Activated naive CD8-positive, alpha-beta T cell treated with anti-CD3 and anti-CD28 coated beads, Interleukin-2, amount 10 ng/mL, durations not matched to agents 7 days and 5 days (primary cell): ENCODE measurements around the gene USP2. TPM values are rescaled to one million over a fixed set of nuclear protein-coding genes. Genes with fewer than 3 reads are reported as not detected.

ENCODE experiments used
- ATAC-seq: fragments of 150-1000 bp; cut with Tn5 transposase; one replicate; pipeline ENCODE4 v1.10.0; 2021; ENCODE audit warnings: low read depth, moderate library complexity
- POLR2A ChIA-PET: fragments of 350-600 bp; sonication (Branson Sonifier 250); formaldehyde crosslinking; loops from one replicate; lab custom pipeline; 2021; ENCODE audit warnings: antibody characterized with exemption; lab: Charles Lee
- DNase-seq: peaks from one replicate; pipeline ENCODE4 v3.0.0; 2021
- H3K27ac Mint-ChIP-seq: one replicate; pipeline ENCODE4 v1.8.0; 2022; ENCODE audit warnings: mild to moderate bottlenecking, mixed read lengths
- H3K27me3 Mint-ChIP-seq: one replicate; pipeline ENCODE4 v1.8.0; 2022; ENCODE audit warnings: mild to moderate bottlenecking, moderate library complexity, mixed read lengths
- H3K36me3 Mint-ChIP-seq: one replicate; pipeline ENCODE4 v1.8.0; 2021; ENCODE audit warnings: mild to moderate bottlenecking, mixed read lengths
- H3K4me1 Mint-ChIP-seq: one replicate; pipeline ENCODE4 v1.8.0; 2021; ENCODE audit warnings: mixed read lengths
- H3K4me3 Mint-ChIP-seq: one replicate; pipeline ENCODE4 v1.8.0; 2022; ENCODE audit warnings: mild to moderate bottlenecking, moderate library complexity, mixed read lengths
- H3K9me3 Mint-ChIP-seq: one replicate; pipeline ENCODE4 v1.8.0; 2021; ENCODE audit warnings: mixed read lengths
- total RNA-seq, 2 experiments: library from RNA; stranded (reverse); gene quantifications; one replicate each; pipeline ENCODE4 v1.2.3, GENCODE V29; 2021

Gene USP2
- total RNA-seq, 2 experiments from 2014 or later = 0.62 to 0.83 TPM

- Mint-ChIP-seq H3K27me3 (peaks cover 22% of the 10 kb centered on the region), H3K4me3 (peak overlapping the region; percentile 56), H3K36me3 (peaks cover 9% of the 10 kb centered on the region), H3K27ac (peak overlapping the region; percentile 61), H3K4me1 (peaks cover 32% of the 10 kb centered on the region), H3K9me3 (no peaks in the 10 kb centered on the region)
- POLR2A ChIA-PET = interaction anchor here (1.9 kb wide), 1 partner anchor 242 kb away, joined by 8 read pairs; a partner anchor contains a TSS
- ATAC-seq = no peak
- no peak for DNase-seq
Observed at GRCh38 chr11:119336744-119337469, 44.6 kb downstream of the USP2 start.

DNA sequence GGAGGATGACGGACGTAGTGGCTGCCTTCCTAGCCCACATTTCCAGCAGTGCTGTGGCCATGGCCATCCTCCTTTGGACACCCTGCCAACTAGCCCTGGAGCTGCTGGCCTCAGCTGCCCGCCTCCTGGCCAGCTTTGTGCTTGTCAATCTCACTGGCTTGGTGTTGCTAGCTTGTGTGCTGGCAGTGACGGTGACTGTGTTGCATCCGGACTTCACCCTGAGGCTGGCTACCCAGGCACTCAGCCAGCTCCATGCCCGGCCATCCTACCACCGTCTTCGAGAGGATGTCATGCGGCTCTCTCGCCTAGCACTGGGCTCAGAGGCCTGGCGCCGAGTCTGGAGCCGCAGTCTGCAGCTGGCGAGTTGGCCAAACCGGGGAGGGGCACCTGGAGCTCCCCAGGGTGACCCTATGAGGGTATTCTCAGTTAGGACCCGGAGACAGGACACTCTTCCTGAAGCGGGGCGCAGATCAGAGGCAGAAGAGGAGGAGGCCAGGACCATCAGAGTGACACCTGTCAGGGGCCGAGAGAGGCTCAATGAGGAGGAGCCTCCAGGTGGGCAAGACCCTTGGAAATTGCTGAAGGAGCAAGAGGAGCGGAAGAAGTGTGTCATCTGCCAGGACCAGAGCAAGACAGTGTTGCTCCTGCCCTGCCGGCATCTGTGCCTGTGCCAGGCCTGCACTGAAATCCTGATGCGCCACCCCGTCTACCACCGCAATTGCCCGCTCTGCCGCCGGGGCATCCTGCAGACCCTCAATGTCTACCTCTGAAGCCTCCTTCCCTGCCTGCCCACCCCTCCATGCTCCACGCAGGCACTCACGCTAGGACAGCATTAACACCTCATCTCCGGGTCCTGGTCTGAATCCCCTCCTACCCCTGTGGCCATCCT lies 45.6 kb downstream of the USP2 start:
- Mint-ChIP-seq H3K27ac (peak overlapping the region; percentile 99), H3K9me3 (no peaks in the 10 kb centered on the region), H3K4me1 (peaks cover 27% of the 10 kb centered on the region), H3K27me3 (peaks cover 15% of the 10 kb centered on the region), H3K4me3 (peak overlapping the region; percentile 98), H3K36me3 (peaks cover 9% of the 10 kb centered on the region)
- DNase-seq = no peak
- no peak for ATAC-seq
- POLR2A ChIA-PET = no interaction called here

GRCh38 chr11:119335091-119335654 lies 46.3 kb downstream of the USP2 start:
- peak overlapping the region; percentile 99 for H3K27ac Mint-ChIP-seq
- peaks cover 19% of the 10 kb centered on the region for H3K27me3 Mint-ChIP-seq
- DNase-seq (no peak), ATAC-seq (no peak)
- H3K4me3 Mint-ChIP-seq = peak overlapping the region; percentile 98
- peaks cover 9% of the 10 kb centered on the region for H3K36me3 Mint-ChIP-seq
- H3K4me1 Mint-ChIP-seq = peaks cover 26% of the 10 kb centered on the region
- H3K9me3 Mint-ChIP-seq = no peaks in the 10 kb centered on the region
- POLR2A ChIA-PET = interaction anchor here (1.0 to 1.8 kb wide), 3 partner anchors 13 to 316 kb away, joined by 3 to 13 read pairs (median 3); partner anchors contain the start of genes DPAGT1 and TRAPPC4

DNA sequence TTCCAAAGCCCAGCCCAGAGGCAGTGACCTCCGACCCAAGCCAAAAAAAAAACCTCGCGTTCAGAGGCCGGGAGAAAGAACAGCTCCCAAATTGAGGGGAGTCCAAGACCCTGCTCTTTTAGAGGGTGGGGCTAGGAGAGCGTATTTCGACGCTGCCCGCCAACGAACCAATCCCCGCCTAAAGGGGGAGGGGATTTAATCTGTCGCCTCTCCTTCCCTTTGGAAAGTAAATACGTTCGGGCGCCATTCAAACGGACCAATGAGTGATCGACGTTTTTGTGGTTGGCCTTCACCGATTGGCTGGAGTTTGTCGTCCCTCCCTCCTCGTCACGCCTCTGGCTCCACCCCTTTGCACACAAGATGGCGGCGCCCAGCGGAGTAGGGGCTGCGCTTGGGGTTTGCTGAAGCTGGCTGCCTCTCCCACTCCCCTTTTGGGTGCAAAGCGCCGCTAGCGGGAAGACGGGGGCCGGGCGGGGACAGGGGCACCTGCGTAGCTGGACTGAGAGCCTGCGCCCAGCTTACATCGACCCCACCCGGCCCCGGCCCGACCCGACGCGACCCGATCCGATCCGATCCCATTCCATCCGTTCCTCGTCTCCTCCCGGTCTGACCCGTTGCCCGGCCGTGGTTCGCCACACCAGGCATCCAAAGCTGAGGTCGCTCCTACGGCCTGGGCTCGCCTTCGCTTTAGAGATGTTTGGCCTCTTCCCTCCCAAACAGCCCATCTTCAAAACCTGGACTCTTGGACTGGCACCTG lies 47.1 kb downstream of the USP2 start, which contains the start of gene RNF26:
Gene RNF26, plus strand, starts transcription at position 354 of the 757 bp plus-strand sequence. CDS start 596 bp downstream, outside the sequence.
- Mint-ChIP-seq H3K4me1 (peaks cover 26% of the 10 kb centered on the region), H3K27me3 (peaks cover 24% of the 10 kb centered on the region), H3K9me3 (no peaks in the 10 kb centered on the region), H3K36me3 (peaks cover 9% of the 10 kb centered on the region), H3K27ac (peak within 1 kb of the TSS; percentile 99), H3K4me3 (peak within 1 kb of the TSS; percentile 98)
- DNase-seq (peak; percentile 91), ATAC-seq (peak; percentile 93)
- POLR2A ChIA-PET = interaction anchor here (0.7 to 2.0 kb wide), 11 partner anchors 9 to 316 kb away, joined by 3 to 13 read pairs (median 3); partner anchors contain the start of genes CBL, DPAGT1, TRAPPC4 and VPS11

GRCh38 chr11:119332111-119332765 lies 49.3 kb downstream of the USP2 start:
- Mint-ChIP-seq H3K36me3 (peaks cover 6% of the 10 kb centered on the region), H3K4me1 (peaks cover 20% of the 10 kb centered on the region), H3K27me3 (peaks cover 20% of the 10 kb centered on the region), H3K4me3 (no peak overlapping the region), H3K9me3 (no peaks in the 10 kb centered on the region), H3K27ac (peak overlapping the region; percentile 71)
- no peak for DNase-seq
- ATAC-seq = no peak
- POLR2A ChIA-PET = interaction anchor here (2.0 kb wide), 1 partner anchor 126 kb away, joined by 8 read pairs; the partner anchor contains the start of gene CBL

DNA sequence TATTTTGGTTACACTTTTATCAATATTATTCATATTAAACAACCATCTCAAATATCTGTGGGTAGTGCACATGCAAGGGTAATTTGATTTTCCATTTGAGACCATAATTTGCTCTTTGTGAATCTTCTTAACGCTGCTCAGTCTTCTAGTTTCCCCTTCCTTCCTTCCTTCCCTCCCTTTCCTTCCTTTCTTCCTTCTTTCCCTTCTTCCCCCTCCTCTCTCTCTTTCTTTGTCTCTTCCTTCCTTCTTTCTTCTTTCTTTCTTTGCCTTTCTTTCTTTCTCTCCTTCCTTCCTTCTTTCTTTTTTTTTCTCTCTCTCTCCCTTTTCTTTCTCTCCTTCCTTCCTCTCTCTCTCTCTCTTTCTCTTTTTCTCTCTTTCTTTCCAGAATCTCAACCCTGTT lies 51.3 kb downstream of the USP2 start:
- Mint-ChIP-seq H3K36me3 (no peaks in the 10 kb centered on the region), H3K4me3 (no peak overlapping the region), H3K27ac (no peak overlapping the region), H3K4me1 (peaks cover 15% of the 10 kb centered on the region), H3K9me3 (no peaks in the 10 kb centered on the region), H3K27me3 (peaks cover 20% of the 10 kb centered on the region)
- POLR2A ChIA-PET = interaction anchor here (1.1 kb wide), 1 partner anchor 272 kb away, joined by 4 read pairs; no protein-coding TSS in a partner anchor
- DNase-seq (no peak), ATAC-seq (no peak)

- peaks cover 11% of the 10 kb centered on the region for H3K4me1 Mint-ChIP-seq
- peaks cover 20% of the 10 kb centered on the region for H3K27me3 Mint-ChIP-seq
- POLR2A ChIA-PET = no interaction called here
Observed at GRCh38 chr11:119329320-119329719, 52.2 kb downstream of the USP2 start.

GRCh38 chr11:119324189-119324588 lies 57.3 kb downstream of the USP2 start:
- POLR2A ChIA-PET = interaction anchor here (1.0 to 1.4 kb wide), 2 partner anchors 10 to 17 kb away, joined by 3 read pairs; partner anchors contain the start of genes C1QTNF5 and RNF26
- Mint-ChIP-seq H3K27ac (no peak overlapping the region), H3K4me3 (no peak overlapping the region), H3K4me1 (peaks cover 16% of the 10 kb centered on the region), H3K9me3 (no peaks in the 10 kb centered on the region), H3K36me3 (no peaks in the 10 kb centered on the region), H3K27me3 (peaks cover 9% of the 10 kb centered on the region)
- DNase-seq = no peak
- ATAC-seq = no peak

More at GRCh38 chr11:119329320-119329719, 52.2 kb downstream of the USP2 start:
- Mint-ChIP-seq H3K4me3 (no peak overlapping the region), H3K9me3 (no peaks in the 10 kb centered on the region), H3K36me3 (no peaks in the 10 kb centered on the region), H3K27ac (no peak overlapping the region)
- DNase-seq (no peak), ATAC-seq (no peak)

GRCh38 chr11:119323532-119324033 lies 57.9 kb downstream of the USP2 start:
- DNase-seq (peak; percentile 79), ATAC-seq (no peak)
- Mint-ChIP-seq H3K9me3 (no peaks in the 10 kb centered on the region), H3K4me3 (no peak overlapping the region), H3K27ac (no peak overlapping the region), H3K36me3 (no peaks in the 10 kb centered on the region), H3K27me3 (peaks cover 10% of the 10 kb centered on the region), H3K4me1 (peaks cover 16% of the 10 kb centered on the region)
- POLR2A ChIA-PET = interaction anchor here (1.0 to 3.4 kb wide), 6 partner anchors 11 to 305 kb away, joined by 3 to 11 read pairs (median 4); partner anchors contain the start of genes C1QTNF5, NLRX1, RNF26 and RPS25

- H3K4me3 Mint-ChIP-seq = no peak overlapping the region
- H3K36me3 Mint-ChIP-seq = no peaks in the 10 kb centered on the region
- H3K27me3 Mint-ChIP-seq = peaks cover 11% of the 10 kb centered on the region
- peaks cover 16% of the 10 kb centered on the region for H3K4me1 Mint-ChIP-seq
- H3K27ac Mint-ChIP-seq = no peak overlapping the region
- ATAC-seq (no peak), DNase-seq (no peak)
- H3K9me3 Mint-ChIP-seq = no peaks in the 10 kb centered on the region
- POLR2A ChIA-PET = interaction anchor here (1.0 to 3.4 kb wide), 7 partner anchors 11 to 304 kb away, joined by 3 to 13 read pairs (median 4); partner anchors contain the start of genes C1QTNF5, NLRX1, RNF26 and RPS25
Observed at GRCh38 chr11:119322921-119323531, 58.5 kb downstream of the USP2 start.

GRCh38 chr11:119322360-119322739 lies 59.1 kb downstream of the USP2 start:
- ATAC-seq = no peak
- peaks cover 16% of the 10 kb centered on the region for H3K4me1 Mint-ChIP-seq

More at GRCh38 chr11:119322360-119322739, 59.1 kb downstream of the USP2 start:
- no peaks in the 10 kb centered on the region for H3K9me3 Mint-ChIP-seq
- peaks cover 17% of the 10 kb centered on the region for H3K27me3 Mint-ChIP-seq
- POLR2A ChIA-PET = interaction anchor here (1.1 to 3.4 kb wide), 8 partner anchors 12 to 304 kb away, joined by 3 to 13 read pairs (median 11); partner anchors contain the start of genes C2CD2L, HYOU1, RNF26 and RPS25
- no peak overlapping the region for H3K27ac Mint-ChIP-seq
- no peak overlapping the region for H3K4me3 Mint-ChIP-seq
- H3K36me3 Mint-ChIP-seq = no peaks in the 10 kb centered on the region
- DNase-seq = no peak
